ENCODE results near the gene FAM89B. TPM values are rescaled to one million over a fixed set of nuclear protein-coding genes. Genes with fewer than 3 reads are reported as not detected.

The FAM89B gene
- total RNA-seq, 2 donors from 2014 or later = 38.0 to 71.5 TPM

DNA sequence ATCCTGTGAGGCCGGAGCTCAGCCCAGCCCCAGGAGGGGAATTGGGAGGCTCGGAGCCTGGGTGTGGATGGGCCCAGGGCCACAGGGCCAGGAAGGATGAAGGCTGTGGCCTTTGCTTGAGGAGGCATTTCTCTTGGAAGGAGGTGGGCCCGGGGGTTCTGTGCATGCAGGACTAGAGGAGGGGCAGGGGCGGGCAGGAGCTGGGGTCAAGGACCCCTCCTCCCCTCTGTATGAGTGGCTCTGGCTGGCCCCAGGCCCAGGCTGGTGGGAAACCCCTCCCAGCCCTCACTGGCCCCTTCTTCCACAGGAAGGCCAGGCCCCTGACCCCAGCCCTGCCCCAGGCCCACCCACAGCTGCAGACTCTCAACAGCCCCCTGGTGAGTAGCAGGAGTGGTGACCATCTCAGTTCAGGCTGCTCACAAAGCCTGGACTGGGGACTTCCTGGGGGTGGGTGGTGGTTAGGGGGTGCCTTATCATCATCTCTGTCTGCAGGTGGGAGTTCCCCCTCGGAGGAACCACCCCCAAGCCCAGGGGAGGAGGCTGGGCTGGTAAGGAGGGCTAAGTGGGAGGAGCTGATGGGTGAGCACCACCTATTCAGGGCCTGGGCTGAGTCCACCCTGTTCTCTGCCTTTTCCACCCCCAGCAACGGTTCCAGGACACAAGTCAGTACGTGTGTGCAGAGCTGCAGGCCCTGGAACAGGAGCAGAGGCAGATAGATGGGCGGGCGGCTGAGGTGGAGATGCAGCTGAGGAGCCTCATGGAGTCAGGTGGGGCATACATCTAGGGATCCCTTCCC is 17.3 kb downstream of the FAM89B start:
- Mint-ChIP-seq H3K4me3 (peak overlapping the region; percentile 77), H3K9me3 (no peaks in the 10 kb centered on the region), H3K4me1 (ENCODE audit: low read depth in 2 of 2) (peaks cover 27 to 30% of the 10 kb centered on the region in 2 donors), H3K27me3 (no peaks in the 10 kb centered on the region), H3K27ac (peak overlapping the region; percentile 93 to 96), H3K36me3 (no peaks in the 10 kb centered on the region)
- peak; percentile 79 for DNase-seq (ENCODE audit: low spot score)
- peak; percentile 43 to 54 for ATAC-seq

- H3K36me3 Mint-ChIP-seq = no peaks in the 10 kb centered on the region
- no peak for ATAC-seq
- DNase-seq (ENCODE audit: low spot score) = no peak
- no peaks in the 10 kb centered on the region for H3K9me3 Mint-ChIP-seq
- H3K4me3 Mint-ChIP-seq = no peak overlapping the region
- peak overlapping the region; percentile 44 to 65 for H3K27ac Mint-ChIP-seq
- H3K4me1 Mint-ChIP-seq (ENCODE audit: low read depth in 2 of 2) = peaks cover 27 to 33% of the 10 kb centered on the region in 2 donors
- no peaks in the 10 kb centered on the region for H3K27me3 Mint-ChIP-seq
Measured at GRCh38 chr11:65590240-65590738, 18.0 kb downstream of the FAM89B start.

- Mint-ChIP-seq H3K4me1 (ENCODE audit: low read depth in 2 of 2) (peaks cover 19 to 30% of the 10 kb centered on the region in 2 donors), H3K4me3 (no peak overlapping the region), H3K36me3 (no peaks in the 10 kb centered on the region), H3K27ac (no peak overlapping the region), H3K27me3 (no peaks in the 10 kb centered on the region), H3K9me3 (no peaks in the 10 kb centered on the region)
- DNase-seq (ENCODE audit: low spot score) (no peak), ATAC-seq (no peak)
Measured at GRCh38 chr11:65591939-65592857, 19.9 kb downstream of the FAM89B start.

DNA sequence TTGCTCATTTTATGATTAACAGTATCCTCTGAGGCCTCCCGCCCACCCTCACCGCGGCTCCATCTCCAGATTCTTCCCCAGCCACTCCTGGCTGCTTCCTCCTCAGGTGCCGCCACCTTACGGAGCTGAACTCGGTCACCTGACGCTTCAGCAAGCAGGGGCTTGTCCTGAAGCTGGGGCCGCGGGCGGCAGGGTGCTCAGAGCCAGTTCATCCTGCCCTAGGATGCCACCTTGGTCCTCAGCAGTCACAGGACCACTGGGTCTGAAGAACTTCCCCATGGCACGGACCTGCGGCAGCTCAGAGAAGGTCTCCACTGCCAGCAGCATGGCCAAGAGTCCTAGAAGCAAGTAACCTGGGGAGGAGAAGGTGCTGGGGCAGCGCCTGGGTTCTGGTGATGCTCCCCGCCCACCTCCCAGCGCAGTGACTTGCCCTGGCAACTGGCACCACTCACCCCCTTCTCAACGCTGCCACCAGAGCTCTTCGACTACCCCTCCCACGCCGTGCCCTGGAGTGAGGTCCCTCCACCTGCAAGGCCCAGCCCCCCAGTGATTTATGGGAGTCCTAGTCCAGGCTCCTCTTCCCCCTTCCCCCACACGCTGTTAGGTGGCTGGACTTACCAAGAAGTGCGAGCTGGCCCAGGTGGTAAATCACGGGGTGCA is 20.6 kb downstream of the FAM89B start:
- no peak for ATAC-seq
- Mint-ChIP-seq H3K27ac (no peak overlapping the region), H3K4me1 (ENCODE audit: low read depth in 2 of 2) (peaks cover 12 to 23% of the 10 kb centered on the region in 2 donors)

GRCh38 chr11:65593518-65594414 is 21.4 kb downstream of the FAM89B start:
- no peaks in the 10 kb centered on the region for H3K9me3 Mint-ChIP-seq
- no peak overlapping the region for H3K27ac Mint-ChIP-seq
- ATAC-seq (peak; percentile 50 to 63), DNase-seq (ENCODE audit: low spot score) (no peak)
- H3K4me3 Mint-ChIP-seq = no peak overlapping the region
- no peaks in the 10 kb centered on the region for H3K27me3 Mint-ChIP-seq
- no peaks in the 10 kb centered on the region for H3K36me3 Mint-ChIP-seq
- peaks cover 4 to 16% of the 10 kb centered on the region in 2 donors for H3K4me1 Mint-ChIP-seq (ENCODE audit: low read depth in 2 of 2)

More for the DNA sequence above, 20.6 kb downstream of the FAM89B start:
- H3K36me3 Mint-ChIP-seq = no peaks in the 10 kb centered on the region
- no peak overlapping the region for H3K4me3 Mint-ChIP-seq
- no peaks in the 10 kb centered on the region for H3K9me3 Mint-ChIP-seq
- H3K27me3 Mint-ChIP-seq = no peaks in the 10 kb centered on the region
- DNase-seq (ENCODE audit: low spot score) = no peak

GRCh38 chr11:65595131-65595530 is 22.8 kb downstream of the FAM89B start:
- Mint-ChIP-seq H3K4me3 (no peak overlapping the region), H3K4me1 (ENCODE audit: low read depth in 2 of 2) (peaks cover 0 to 12% of the 10 kb centered on the region in 2 donors), H3K36me3 (no peaks in the 10 kb centered on the region), H3K27me3 (no peaks in the 10 kb centered on the region), H3K9me3 (no peaks in the 10 kb centered on the region), H3K27ac (no peak overlapping the region)
- DNase-seq (ENCODE audit: low spot score) (no peak), ATAC-seq (no peak)

DNA sequence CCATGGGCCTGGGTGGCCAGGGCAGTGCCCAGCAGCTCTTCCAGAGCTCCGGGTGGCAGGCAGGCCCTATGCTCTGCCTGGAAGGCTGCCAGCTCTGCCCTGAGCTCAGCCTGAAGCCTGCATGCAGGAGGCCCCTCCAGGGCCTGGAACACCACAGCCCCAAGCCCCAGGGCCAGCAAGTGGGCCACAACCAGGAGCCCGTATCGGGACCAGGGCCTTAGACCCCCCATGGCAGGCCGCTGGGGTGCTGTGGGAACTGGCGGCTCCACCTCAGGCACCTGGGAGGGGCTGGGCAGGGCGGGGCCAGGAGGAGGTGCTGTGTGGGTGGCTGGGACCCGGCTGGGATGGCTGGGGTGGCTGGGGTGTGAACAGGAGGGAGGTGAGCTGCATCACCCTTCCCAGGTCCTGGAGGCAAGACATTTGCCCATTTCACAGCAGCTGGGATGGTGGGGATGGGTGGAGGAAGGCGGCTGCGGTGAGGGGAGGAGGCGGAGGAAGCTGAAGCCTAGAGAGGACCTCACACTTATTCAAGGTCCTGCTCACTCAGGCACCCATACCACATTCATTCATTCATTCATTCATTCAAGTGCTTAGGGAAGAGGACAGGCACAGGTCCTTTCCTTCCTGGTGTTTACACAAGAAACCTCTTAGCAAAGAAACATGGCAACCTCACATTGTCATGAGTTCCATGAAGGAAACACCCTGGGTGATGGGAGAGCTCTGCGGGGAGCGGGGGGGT is 23.4 kb downstream of the FAM89B start, which contains the start of gene KCNK7:
Gene KCNK7 (minus strand): TSS at position 258 of the 739 bp plus-strand sequence. CDS start 28 bp downstream, at position 230.
- peak in 1 of 2 donors; percentile 24 for ATAC-seq
- H3K9me3 Mint-ChIP-seq = no peaks in the 10 kb centered on the region
- no peak within 1 kb of the TSS for H3K4me3 Mint-ChIP-seq
- no peak within 1 kb of the TSS for H3K27ac Mint-ChIP-seq
- H3K36me3 Mint-ChIP-seq = no peaks in the 10 kb centered on the region
- H3K4me1 Mint-ChIP-seq (ENCODE audit: low read depth in 2 of 2) = peaks cover 0 to 10% of the 10 kb centered on the region in 2 donors
- no peak for DNase-seq (ENCODE audit: low spot score)
- H3K27me3 Mint-ChIP-seq = no peaks in the 10 kb centered on the region

- Mint-ChIP-seq H3K27me3 (no peaks in the 10 kb centered on the region), H3K4me3 (no peak overlapping the region), H3K4me1 (ENCODE audit: low read depth in 2 of 2) (peaks cover 0 to 12% of the 10 kb centered on the region in 2 donors), H3K36me3 (no peaks in the 10 kb centered on the region), H3K27ac (no peak overlapping the region), H3K9me3 (no peaks in the 10 kb centered on the region)
- no peak for ATAC-seq
- DNase-seq (ENCODE audit: low spot score) = no peak
Measured at GRCh38 chr11:65596520-65596919, 24.2 kb downstream of the FAM89B start.

GRCh38 chr11:65598258-65598699 is 25.9 kb downstream of the FAM89B start:
- Mint-ChIP-seq H3K27me3 (no peaks in the 10 kb centered on the region), H3K4me1 (ENCODE audit: low read depth in 2 of 2) (peaks cover 0 to 12% of the 10 kb centered on the region in 2 donors), H3K36me3 (no peaks in the 10 kb centered on the region), H3K4me3 (no peak overlapping the region), H3K9me3 (no peaks in the 10 kb centered on the region), H3K27ac (no peak overlapping the region)
- no peak for DNase-seq (ENCODE audit: low spot score)
- no peak for ATAC-seq

- ATAC-seq (no peak), DNase-seq (ENCODE audit: low spot score) (no peak)
- Mint-ChIP-seq H3K36me3 (no peaks in the 10 kb centered on the region), H3K27me3 (no peaks in the 10 kb centered on the region), H3K27ac (no peak overlapping the region), H3K4me3 (no peak overlapping the region), H3K4me1 (ENCODE audit: low read depth in 2 of 2) (peaks cover 0 to 12% of the 10 kb centered on the region in 2 donors), H3K9me3 (no peaks in the 10 kb centered on the region)
Measured at GRCh38 chr11:65599216-65599954, 27.0 kb downstream of the FAM89B start.

GRCh38 chr11:65599955-65600246 is 27.6 kb downstream of the FAM89B start:
- DNase-seq (ENCODE audit: low spot score) (no peak), ATAC-seq (no peak)
- Mint-ChIP-seq H3K27ac (no peak overlapping the region), H3K4me1 (ENCODE audit: low read depth in 2 of 2) (peaks cover 0 to 11% of the 10 kb centered on the region in 2 donors), H3K9me3 (no peaks in the 10 kb centered on the region), H3K36me3 (no peaks in the 10 kb centered on the region), H3K27me3 (no peaks in the 10 kb centered on the region), H3K4me3 (no peak overlapping the region)

DNA sequence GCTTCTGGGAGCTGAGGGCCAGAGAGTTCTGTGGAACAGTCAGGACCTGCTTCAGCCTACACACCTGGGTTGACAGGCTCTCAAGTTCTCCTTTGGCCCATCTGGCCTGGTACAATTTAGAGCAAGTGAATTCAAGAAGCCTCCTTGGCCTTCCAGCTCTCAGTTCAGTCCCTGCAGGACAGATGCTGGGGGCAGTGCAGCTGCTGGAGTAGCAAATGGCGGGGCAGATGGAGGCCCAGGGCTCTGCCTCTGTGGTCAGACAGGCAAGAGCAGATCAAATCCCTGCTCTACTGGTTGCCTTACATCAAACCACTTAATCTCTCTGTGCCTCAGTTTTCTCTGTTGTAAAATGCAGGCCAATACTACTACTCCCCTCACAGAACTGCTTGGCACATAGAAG is 31.9 kb downstream of the FAM89B start:
- H3K27ac Mint-ChIP-seq = no peak overlapping the region
- no peak overlapping the region for H3K4me3 Mint-ChIP-seq
- ATAC-seq (no peak), DNase-seq (ENCODE audit: low spot score) (no peak)
- no peaks in the 10 kb centered on the region for H3K9me3 Mint-ChIP-seq
- no peaks in the 10 kb centered on the region for H3K36me3 Mint-ChIP-seq
- peaks cover 4 to 7% of the 10 kb centered on the region in 2 donors for H3K4me1 Mint-ChIP-seq (ENCODE audit: low read depth in 2 of 2)
- no peaks in the 10 kb centered on the region for H3K27me3 Mint-ChIP-seq

All from natural killer cell treated with Interleukin-12 subunit alpha and Interleukin-12 subunit beta and Interleukin-15 and Interleukin-18, amount 100 ng/mL, for 72 hours (primary cell).